Stimulated activated CD4-positive, alpha-beta T cell treated with anti-CD3 and anti-CD28 coated beads, TNF-alpha, amount 100 ng/mL, for 4 hours (primary cell): Measurements from ENCODE around the gene TMEM233.

Experiments used
- DNase-seq, 3 experiments: peaks; one replicate each; pipeline ENCODE4 v3.0.0-alpha.2; 2020; ENCODE audit warnings: low read depth in 3 of 3

Gene TMEM233

GRCh38 chr12:119681728-119682638 is 88.4 kb downstream of the TMEM233 start:
- DNase-seq = no peak

- DNase-seq = no peak
Observed at GRCh38 chr12:119682639-119683252, 89.2 kb downstream of the TMEM233 start.

GRCh38 chr12:119683413-119683812 is 89.8 kb downstream of the TMEM233 start:
- DNase-seq = no peak

- no peak for DNase-seq
Observed at GRCh38 chr12:119683816-119684215, 90.2 kb downstream of the TMEM233 start.

- no peak for DNase-seq
Observed at GRCh38 chr12:119684711-119685369, 91.3 kb downstream of the TMEM233 start.

- DNase-seq = no peak
Observed at GRCh38 chr12:119685375-119685774, 91.8 kb downstream of the TMEM233 start.

- DNase-seq = no peak
Observed at GRCh38 chr12:119686355-119686754, 92.8 kb downstream of the TMEM233 start.

GRCh38 chr12:119686776-119687175 is 93.2 kb downstream of the TMEM233 start:
- DNase-seq = no peak

GRCh38 chr12:119687406-119687805 is 93.8 kb downstream of the TMEM233 start:
- no peak for DNase-seq

GRCh38 chr12:119687879-119688278 is 94.3 kb downstream of the TMEM233 start:
- DNase-seq = no peak

GRCh38 chr12:119689935-119690500 is 96.4 kb downstream of the TMEM233 start:
- no peak for DNase-seq

GRCh38 chr12:119691202-119691810 is 97.7 kb downstream of the TMEM233 start:
- no peak for DNase-seq

GRCh38 chr12:119692410-119692809 is 98.8 kb downstream of the TMEM233 start:
- no peak for DNase-seq
